ENCODE data around the gene AP4S1.

Gene AP4S1

DNA sequence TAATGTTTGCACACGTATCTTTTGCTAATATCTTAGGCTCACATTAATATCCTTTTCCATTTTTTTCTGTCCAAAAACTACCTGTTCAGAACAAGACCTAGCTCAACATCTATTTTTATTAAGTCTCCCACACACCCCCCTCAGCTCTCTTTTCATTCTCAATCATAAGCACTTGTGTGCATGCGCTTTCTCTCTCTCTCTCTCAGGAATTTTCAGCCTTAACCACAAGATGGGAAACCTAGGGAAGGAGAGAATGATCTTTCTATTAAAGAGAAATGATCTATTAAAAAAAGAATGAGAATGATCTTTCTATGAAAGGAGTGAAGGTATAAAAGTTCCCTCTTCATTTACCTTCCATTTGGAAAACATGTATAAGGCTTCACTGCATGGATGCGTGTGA is 39.7 kb upstream of the AP4S1 start:
- TF ChIP-seq, protein P1, sequence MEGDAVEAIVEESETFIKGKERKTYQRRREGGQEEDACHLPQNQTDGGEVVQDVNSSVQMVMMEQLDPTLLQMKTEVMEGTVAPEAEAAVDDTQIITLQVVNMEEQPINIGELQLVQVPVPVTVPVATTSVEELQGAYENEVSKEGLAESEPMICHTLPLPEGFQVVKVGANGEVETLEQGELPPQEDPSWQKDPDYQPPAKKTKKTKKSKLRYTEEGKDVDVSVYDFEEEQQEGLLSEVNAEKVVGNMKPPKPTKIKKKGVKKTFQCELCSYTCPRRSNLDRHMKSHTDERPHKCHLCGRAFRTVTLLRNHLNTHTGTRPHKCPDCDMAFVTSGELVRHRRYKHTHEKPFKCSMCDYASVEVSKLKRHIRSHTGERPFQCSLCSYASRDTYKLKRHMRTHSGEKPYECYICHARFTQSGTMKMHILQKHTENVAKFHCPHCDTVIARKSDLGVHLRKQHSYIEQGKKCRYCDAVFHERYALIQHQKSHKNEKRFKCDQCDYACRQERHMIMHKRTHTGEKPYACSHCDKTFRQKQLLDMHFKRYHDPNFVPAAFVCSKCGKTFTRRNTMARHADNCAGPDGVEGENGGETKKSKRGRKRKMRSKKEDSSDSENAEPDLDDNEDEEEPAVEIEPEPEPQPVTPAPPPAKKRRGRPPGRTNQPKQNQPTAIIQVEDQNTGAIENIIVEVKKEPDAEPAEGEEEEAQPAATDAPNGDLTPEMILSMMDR (conservative IDR thresholded peaks at IDR 0.05; ENCODE audit: low read depth, low read length): no peak
- DNase-seq (ENCODE audit: low read depth): no peak
- no peak overlapping the region for H3K4me3 ChIP-seq (ENCODE audit: low read length)

DNA sequence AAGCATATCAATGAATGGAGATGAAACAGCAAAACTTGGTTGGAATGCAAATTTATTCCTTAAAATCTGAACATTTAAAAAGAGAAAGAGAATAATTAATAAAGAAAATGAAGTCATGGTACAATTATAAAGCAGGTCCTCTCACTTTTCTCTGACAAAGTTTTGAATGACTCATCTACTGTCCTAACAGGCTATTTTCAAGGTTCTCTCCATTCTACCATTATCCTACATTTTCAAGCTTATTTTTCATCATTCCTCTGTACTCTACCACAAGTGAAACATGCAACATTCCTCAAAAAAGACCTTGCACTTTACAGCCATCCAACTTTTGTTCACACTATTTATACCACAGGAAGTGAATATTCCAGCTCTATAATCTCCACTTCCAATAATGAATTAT is 36.9 kb upstream of the AP4S1 start:
- DNase-seq (ENCODE audit: low read depth): no peak
- TF ChIP-seq, protein P1 (conservative IDR thresholded peaks at IDR 0.05; ENCODE audit: low read depth, low read length): no peak
- no peak overlapping the region for H3K4me3 ChIP-seq (ENCODE audit: low read length)

DNA sequence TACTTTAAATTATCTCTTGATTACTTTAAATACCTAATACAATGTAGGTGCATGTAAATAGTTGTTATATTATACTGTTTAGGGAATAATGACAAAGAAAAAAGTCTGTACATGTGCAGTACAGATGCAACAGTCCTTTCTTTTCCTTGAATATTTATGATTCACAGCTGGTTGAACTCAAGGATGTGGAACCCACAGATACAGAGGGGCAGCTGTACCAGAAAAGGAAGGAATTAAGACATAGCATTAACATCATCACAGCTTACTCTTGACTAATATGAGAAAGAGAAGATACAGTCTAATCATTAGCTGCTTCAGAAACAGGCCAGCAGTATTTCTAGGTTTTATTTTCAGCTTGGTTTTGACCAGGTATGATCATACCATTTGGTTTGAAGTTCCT is 34.7 kb upstream of the AP4S1 start:
- H3K4me3 ChIP-seq (ENCODE audit: low read length): no peak overlapping the region
- no peak for DNase-seq (ENCODE audit: low read depth)
- TF ChIP-seq, protein P1 (conservative IDR thresholded peaks at IDR 0.05; ENCODE audit: low read depth, low read length): no peak

DNA sequence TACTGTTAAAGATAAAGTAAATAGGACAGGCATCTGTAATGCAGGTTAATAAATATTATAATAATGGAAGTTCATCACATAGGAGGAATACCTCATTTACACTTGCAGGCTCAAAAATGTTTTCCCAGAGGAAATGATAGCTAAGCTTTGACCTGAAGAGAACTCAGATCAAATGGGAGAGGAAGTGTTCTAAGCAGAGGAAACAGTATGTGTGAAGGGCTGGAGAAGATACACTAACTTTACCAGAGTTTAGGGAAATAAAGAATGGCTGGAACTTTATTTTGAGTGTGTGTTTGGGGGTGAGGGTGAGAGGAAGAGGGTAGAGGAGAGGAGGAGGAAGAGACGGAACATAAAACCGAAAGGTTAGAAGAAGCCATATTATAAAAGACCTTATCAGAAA is 34.0 kb upstream of the AP4S1 start:
- no peak for DNase-seq (ENCODE audit: low read depth)

DNA sequence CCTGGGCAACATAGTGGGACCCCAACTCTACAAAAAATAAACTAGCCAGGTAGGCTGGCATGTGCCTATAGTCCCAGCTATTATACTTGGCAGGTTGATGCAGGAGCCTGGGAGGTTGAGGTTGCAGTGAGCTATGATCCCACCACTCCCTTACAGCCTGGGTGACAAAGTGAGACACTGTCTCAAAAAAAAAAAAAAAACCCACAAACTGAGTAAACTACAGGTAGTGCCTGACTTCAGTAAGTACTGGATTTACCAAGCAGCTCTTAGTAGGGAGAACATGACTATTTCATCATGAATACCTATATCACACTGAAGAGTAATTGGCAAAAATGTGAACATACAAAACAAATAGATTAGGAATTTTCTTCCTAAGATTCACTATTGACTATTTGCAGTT is 32.4 kb upstream of the AP4S1 start:
- DNase-seq (ENCODE audit: low read depth): no peak
- no peak overlapping the region for H3K4me3 ChIP-seq (ENCODE audit: low read length)
- TF ChIP-seq, protein P1 (conservative IDR thresholded peaks at IDR 0.05; ENCODE audit: low read depth, low read length): no peak

More for the DNA sequence above, 34.0 kb upstream of the AP4S1 start:
- TF ChIP-seq, protein P1 (conservative IDR thresholded peaks at IDR 0.05; ENCODE audit: low read depth, low read length): no peak
- H3K4me3 ChIP-seq (ENCODE audit: low read length): no peak overlapping the region

DNA sequence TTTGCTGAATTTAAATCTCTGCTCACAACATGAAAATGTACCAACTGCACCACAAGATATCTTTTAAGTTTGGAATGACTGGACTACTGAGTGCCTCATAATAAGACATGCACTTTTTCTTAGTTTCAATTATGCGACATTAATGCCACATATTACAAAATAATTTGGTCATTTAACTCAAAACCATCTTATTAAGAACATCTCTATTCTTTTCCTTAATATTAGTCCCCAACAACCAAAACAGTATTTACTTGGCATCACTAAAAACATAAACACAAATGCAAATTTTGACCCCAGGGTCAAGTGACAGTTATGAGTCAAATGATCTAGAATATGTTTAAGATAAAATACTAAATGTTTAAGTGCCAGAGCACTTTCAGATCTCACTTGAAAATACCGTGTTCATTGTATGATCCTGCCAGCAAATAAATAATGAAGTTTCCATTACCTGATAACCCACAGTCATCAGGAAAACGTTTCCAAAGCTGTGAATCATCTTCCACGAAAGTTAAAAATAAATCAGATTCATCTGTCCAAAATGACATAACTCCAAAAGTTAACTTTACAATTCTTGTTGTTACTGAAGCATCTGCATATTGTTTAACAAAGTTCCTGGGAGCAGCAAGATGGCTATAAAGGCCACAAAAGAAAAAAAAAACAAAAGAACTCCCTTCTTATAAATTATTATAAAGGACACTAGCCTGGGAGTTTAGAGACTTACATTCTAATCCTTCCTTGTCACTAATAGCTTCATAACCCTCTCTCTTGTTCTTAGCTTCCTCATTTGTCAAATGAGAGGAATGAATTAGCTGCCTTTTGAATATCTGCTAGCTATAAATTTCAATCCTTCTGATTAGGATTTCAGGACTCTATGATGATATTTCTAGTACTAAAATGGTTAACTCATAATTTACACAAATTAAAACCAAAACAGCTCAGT is 30.5 kb upstream of the AP4S1 start:
- TF ChIP-seq, protein P1 (conservative IDR thresholded peaks at IDR 0.05; ENCODE audit: low read depth, low read length): no peak
- no peak for DNase-seq (ENCODE audit: low read depth)
- no peak overlapping the region for H3K4me3 ChIP-seq (ENCODE audit: low read length)

DNA sequence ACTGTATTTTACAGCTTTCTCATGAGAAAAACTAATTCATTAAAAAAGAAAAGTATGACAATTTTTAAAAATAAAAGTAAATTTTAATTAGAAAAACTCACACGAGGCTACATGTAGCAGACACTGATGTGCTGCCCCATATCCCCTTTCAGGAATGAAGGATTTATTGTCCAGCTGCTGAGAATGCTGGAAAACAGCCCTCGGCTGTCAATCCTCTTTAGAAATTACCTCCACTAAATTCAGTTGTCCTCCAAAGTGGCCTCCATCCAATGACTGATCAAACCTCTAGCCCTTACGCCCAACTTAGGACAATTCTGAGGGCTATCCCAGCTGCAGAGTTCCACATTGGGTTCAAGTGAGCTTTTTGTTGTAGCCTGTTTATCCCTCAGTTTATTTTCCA is 29.8 kb upstream of the AP4S1 start:
- TF ChIP-seq, protein P1 (conservative IDR thresholded peaks at IDR 0.05; ENCODE audit: low read depth, low read length): no peak
- DNase-seq (ENCODE audit: low read depth): no peak
- no peak overlapping the region for H3K4me3 ChIP-seq (ENCODE audit: low read length)

All from retinal pigment epithelial cell (primary cell).